ENCODE measurements around the gene NFU1.

The NFU1 gene

DNA sequence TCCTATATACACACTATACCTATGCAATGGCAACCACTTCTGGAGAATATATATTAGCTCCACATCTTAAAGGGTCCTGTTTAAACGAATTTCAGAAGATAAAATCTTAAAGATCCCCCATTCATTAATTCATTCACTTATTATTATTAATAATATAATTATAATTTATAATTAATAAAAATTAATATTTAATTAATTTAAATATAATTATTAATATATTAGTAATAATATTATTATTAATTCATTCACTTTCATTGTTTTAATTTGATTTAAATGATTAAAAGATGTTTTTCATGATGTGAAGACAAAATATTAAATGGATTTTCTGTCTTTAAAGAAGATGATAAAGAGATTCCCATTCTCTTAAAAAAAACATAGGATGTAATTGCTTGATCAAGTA lies 21.1 kb downstream of the NFU1 start:
- Histone ChIP-seq H3K27me3 (replicated peaks; ENCODE audit: control insufficient read depth, insufficient read depth, low read length) (no peaks in the 10 kb centered on the region), H3K4me3 (replicated peaks; ENCODE audit: low read depth, low read length) (no peak overlapping the region), H3K36me3 (ENCODE audit: control insufficient read depth, insufficient read depth, low read length) (no peaks in the 10 kb centered on the region; the same call in none of the 2 replicates)
- DNase-seq (ENCODE audit: extremely low read depth, insufficient read length) = no peak
- TF ChIP-seq, protein P1, sequence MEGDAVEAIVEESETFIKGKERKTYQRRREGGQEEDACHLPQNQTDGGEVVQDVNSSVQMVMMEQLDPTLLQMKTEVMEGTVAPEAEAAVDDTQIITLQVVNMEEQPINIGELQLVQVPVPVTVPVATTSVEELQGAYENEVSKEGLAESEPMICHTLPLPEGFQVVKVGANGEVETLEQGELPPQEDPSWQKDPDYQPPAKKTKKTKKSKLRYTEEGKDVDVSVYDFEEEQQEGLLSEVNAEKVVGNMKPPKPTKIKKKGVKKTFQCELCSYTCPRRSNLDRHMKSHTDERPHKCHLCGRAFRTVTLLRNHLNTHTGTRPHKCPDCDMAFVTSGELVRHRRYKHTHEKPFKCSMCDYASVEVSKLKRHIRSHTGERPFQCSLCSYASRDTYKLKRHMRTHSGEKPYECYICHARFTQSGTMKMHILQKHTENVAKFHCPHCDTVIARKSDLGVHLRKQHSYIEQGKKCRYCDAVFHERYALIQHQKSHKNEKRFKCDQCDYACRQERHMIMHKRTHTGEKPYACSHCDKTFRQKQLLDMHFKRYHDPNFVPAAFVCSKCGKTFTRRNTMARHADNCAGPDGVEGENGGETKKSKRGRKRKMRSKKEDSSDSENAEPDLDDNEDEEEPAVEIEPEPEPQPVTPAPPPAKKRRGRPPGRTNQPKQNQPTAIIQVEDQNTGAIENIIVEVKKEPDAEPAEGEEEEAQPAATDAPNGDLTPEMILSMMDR (IDR thresholded peaks at IDR 0.05; ENCODE audit: insufficient read depth, low read length, poor library complexity, severe bottlenecking) = no peak

DNA sequence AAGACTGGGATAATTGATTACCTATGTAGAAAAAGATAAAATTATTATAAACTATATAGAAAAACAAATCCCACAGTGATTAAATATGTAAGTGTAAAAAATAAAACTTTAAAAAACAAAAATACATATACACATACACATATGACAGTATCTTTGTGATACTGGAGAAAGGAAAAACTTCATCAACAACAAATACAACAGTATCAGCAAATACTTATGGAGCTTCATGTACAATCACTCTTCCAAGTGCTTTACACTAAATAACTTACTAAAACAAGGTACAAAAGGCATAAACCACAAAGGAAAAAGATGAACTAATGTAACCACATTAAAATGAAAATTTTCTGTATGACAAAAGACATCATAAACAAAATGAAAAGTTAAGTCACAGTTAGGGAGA lies 26.1 kb downstream of the NFU1 start:
- H3K36me3 ChIP-seq (ENCODE audit: control insufficient read depth, insufficient read depth, low read length) = no peaks in the 10 kb centered on the region; the same call in none of the 2 replicates
- H3K4me3 ChIP-seq (replicated peaks; ENCODE audit: low read depth, low read length) = no peak overlapping the region
- TF ChIP-seq, protein P1 (IDR thresholded peaks at IDR 0.05; ENCODE audit: insufficient read depth, low read length, poor library complexity, severe bottlenecking) = no peak
- no peak for DNase-seq (ENCODE audit: extremely low read depth, insufficient read length)
- no peaks in the 10 kb centered on the region for H3K27me3 ChIP-seq (replicated peaks; ENCODE audit: control insufficient read depth, insufficient read depth, low read length)

DNA sequence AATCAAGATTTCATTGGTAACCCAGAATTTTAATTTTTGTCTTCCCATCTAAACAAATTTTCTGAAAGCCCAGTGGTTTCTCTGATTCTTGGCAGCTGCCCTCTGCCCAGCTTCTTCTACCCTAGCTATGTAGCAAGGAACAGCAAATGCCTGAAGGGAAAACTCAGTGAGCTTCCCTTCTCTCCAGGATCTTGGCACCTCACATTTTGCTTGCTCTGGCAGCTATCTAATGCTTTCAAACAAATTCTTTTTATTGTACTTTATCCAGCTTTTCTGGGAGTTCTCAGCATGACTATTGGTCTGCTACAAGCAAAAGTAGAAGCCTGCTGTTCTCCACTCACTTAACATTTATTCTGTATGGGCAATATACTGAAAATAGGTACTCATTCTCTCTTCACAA lies 31.9 kb downstream of the NFU1 start:
- TF ChIP-seq, protein P1 (IDR thresholded peaks at IDR 0.05; ENCODE audit: insufficient read depth, low read length, poor library complexity, severe bottlenecking) = no peak
- no peak for DNase-seq (ENCODE audit: extremely low read depth, insufficient read length)
- Histone ChIP-seq H3K36me3 (ENCODE audit: control insufficient read depth, insufficient read depth, low read length) (peaks cover 2% of the 10 kb centered on the region), H3K27me3 (replicated peaks; ENCODE audit: control insufficient read depth, insufficient read depth, low read length) (no peaks in the 10 kb centered on the region), H3K4me3 (replicated peaks; ENCODE audit: low read depth, low read length) (no peak overlapping the region)

DNA sequence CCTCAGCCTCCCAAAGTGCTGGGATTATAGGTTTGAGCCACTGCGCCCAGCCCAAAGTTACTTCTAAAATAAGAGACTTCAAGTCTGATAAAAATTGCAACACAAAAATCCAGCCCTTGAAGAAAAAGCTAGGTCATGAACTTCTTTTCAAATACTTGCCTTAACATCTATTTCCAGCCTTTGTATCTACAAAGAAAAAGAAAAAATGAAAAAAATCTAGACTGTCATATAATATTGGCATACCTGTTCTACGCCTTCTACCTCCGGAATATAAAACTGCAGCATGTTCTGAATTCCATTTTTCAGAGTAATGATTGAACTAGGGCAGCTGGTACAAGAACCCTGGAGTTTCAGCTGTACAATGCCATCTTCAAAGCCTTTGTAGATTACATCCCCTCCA lies 37.1 kb downstream of the NFU1 start:
- Histone ChIP-seq H3K36me3 (ENCODE audit: control insufficient read depth, insufficient read depth, low read length) (peaks cover 5% of the 10 kb centered on the region), H3K27me3 (replicated peaks; ENCODE audit: control insufficient read depth, insufficient read depth, low read length) (no peaks in the 10 kb centered on the region)

DNA sequence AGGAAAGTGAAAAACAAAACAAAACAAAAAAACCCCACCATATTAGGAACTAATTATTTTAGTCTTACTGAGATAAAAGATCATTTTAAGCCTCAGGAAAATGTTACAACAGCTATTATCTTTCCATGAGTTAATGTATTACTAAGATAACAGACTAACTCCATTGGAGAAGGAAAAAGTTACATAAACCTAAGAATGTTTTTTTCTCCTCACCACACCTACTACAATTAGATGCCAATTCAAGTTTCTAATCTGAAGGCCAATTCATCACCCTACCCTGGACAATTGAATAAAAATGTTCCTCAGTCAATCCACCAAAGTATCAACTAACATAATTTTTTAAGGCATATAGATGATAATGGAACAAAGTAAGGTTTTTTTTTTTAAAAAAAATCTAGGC lies 40.0 kb downstream of the NFU1 start:
- TF ChIP-seq, protein P1 (IDR thresholded peaks at IDR 0.05; ENCODE audit: insufficient read depth, low read length, poor library complexity, severe bottlenecking) = no peak
- no peak for DNase-seq (ENCODE audit: extremely low read depth, insufficient read length)
- no peaks in the 10 kb centered on the region for H3K27me3 ChIP-seq (replicated peaks; ENCODE audit: control insufficient read depth, insufficient read depth, low read length)
- H3K4me3 ChIP-seq (replicated peaks; ENCODE audit: low read depth, low read length) = no peak overlapping the region
- peaks cover 5% of the 10 kb centered on the region for H3K36me3 ChIP-seq (ENCODE audit: control insufficient read depth, insufficient read depth, low read length)

More for the DNA sequence above, 37.1 kb downstream of the NFU1 start:
- TF ChIP-seq, protein P1 (IDR thresholded peaks at IDR 0.05; ENCODE audit: insufficient read depth, low read length, poor library complexity, severe bottlenecking) = no peak
- H3K4me3 ChIP-seq (replicated peaks; ENCODE audit: low read depth, low read length) = no peak overlapping the region
- no peak for DNase-seq (ENCODE audit: extremely low read depth, insufficient read length)

DNA sequence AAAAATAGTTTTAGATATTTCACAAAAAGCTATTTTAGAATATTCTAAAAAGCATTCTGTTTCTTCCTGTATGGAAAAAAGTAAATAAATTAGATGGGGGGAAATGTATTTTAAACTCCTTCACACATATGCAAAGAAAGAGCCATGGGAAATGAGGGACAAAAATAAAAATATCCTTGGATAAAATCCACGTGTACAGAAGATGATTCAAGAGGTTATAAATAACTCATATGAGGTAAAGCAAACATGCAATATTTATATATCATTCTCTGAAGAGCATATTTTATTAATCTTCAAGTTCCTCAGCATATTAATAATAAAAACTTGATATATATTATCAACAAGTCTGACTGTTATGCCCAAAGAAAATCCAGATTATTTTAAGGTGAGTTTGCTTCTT lies 41.4 kb downstream of the NFU1 start:
- TF ChIP-seq, protein P1 (IDR thresholded peaks at IDR 0.05; ENCODE audit: insufficient read depth, low read length, poor library complexity, severe bottlenecking) = no peak
- H3K36me3 ChIP-seq (ENCODE audit: control insufficient read depth, insufficient read depth, low read length) = peaks cover 5% of the 10 kb centered on the region
- no peak for DNase-seq (ENCODE audit: extremely low read depth, insufficient read length)
- H3K4me3 ChIP-seq (replicated peaks; ENCODE audit: low read depth, low read length) = no peak overlapping the region
- no peaks in the 10 kb centered on the region for H3K27me3 ChIP-seq (replicated peaks; ENCODE audit: control insufficient read depth, insufficient read depth, low read length)
